T-cell (primary cell): ENCODE data around the gene ATP1A2. TPM values are rescaled to one million over a fixed set of nuclear protein-coding genes. Genes with fewer than 3 reads are reported as not detected.

Experiments
- ATAC-seq, 4 experiments: fragments of 200-7000 bp in 3 of 4; fragments of 150-1000 bp in 1 of 4; cut with Tn5 transposase; replicated peaks in 1 of 4; 1 replicate in 3 of 4; 2 replicates in 1 of 4; pipeline ENCODE4 v1.10.0; 2021; ENCODE audit warnings: moderate library complexity in 3 of 4, mild to moderate bottlenecking in 2 of 4, moderate number of reproducible peaks in 1 of 4
- CTCF ChIA-PET, 2 donors: fragments of 300-600 bp; sonication (Branson Sonifier 250); formaldehyde crosslinking; loops; one replicate each; lab custom pipeline; 2022; ENCODE audit warnings: antibody characterized with exemption in 2 of 2; lab: Charles Lee
- POLR2A ChIA-PET, 2 donors: fragments of 300-600 bp; sonication (Branson Sonifier 250); formaldehyde crosslinking; loops; one replicate each; lab custom pipeline; 2022; ENCODE audit warnings: antibody characterized with exemption in 2 of 2; lab: Charles Lee
- DNase-seq, 35 experiments: peaks; one replicate each; pipeline versions ENCODE4 v3.0.0 to v3.0.0-alpha.2; 2013 to 2023
- H3K27ac ChIP-seq: one replicate; pipeline ENCODE4 v1.5.1; 2013; ENCODE audit warnings: low read length
- H3K27me3 ChIP-seq, 2 experiments: replicated peaks in 1 of 2; 1 replicate in 1 of 2; 2 replicates in 1 of 2; pipeline versions ENCODE4 v1.6.1 to v1.7.0; 2013; ENCODE audit warnings: low read length in 1 of 2, mixed read lengths in 1 of 2; ENCODE audit not compliant: control insufficient read depth in 2 of 2, insufficient read depth in 2 of 2; ENCODE audit errors: extremely low read depth in 1 of 2
- H3K36me3 ChIP-seq, 2 donors: 1 replicate in 1 of 2; 2 replicates in 1 of 2; pipeline versions ENCODE4 v1.6.1 to v1.7.0; 2013; ENCODE audit warnings: low read length in 1 of 2; ENCODE audit not compliant: control insufficient read depth in 2 of 2, insufficient read depth in 1 of 2; ENCODE audit errors: extremely low read depth in 1 of 2
- H3K4me1 ChIP-seq, 2 experiments: 1 replicate in 1 of 2; 2 replicates in 1 of 2; pipeline versions ENCODE4 v1.6.1 to v1.7.0; 2013; ENCODE audit warnings: low read length in 2 of 2, mixed read lengths in 1 of 2; ENCODE audit not compliant: insufficient read depth in 2 of 2, control insufficient read depth in 1 of 2; ENCODE audit errors: extremely low read depth in 1 of 2
- H3K4me3 ChIP-seq, 2 donors: 1 replicate in 1 of 2; 2 replicates in 1 of 2; pipeline versions ENCODE4 v1.5.1 to v1.7.0; 2013; ENCODE audit warnings: mild to moderate bottlenecking in 2 of 2, low read length in 1 of 2, moderate library complexity in 1 of 2; ENCODE audit not compliant: control insufficient read depth in 1 of 2; ENCODE audit errors: extremely low read depth in 1 of 2
- H3K9me3 ChIP-seq: 2 replicates; pipeline ENCODE4 v1.7.0; 2013
- H3K27ac Mint-ChIP-seq, 2 donors: one replicate each; pipeline ENCODE4 v1.8.0; 2020 to 2021; ENCODE audit warnings: mild to moderate bottlenecking in 2 of 2, mixed read lengths in 2 of 2
- H3K27me3 Mint-ChIP-seq, 2 donors: one replicate each; pipeline ENCODE4 v1.8.0; 2021 to 2022; ENCODE audit warnings: mixed read lengths in 2 of 2
- H3K36me3 Mint-ChIP-seq: one replicate; pipeline ENCODE4 v1.8.0; 2021; ENCODE audit warnings: mixed read lengths
- H3K4me1 Mint-ChIP-seq, 3 donors: one replicate each; pipeline ENCODE4 v1.8.0; 2020 to 2022; ENCODE audit warnings: mixed read lengths in 3 of 3, mild to moderate bottlenecking in 1 of 3
- H3K4me3 Mint-ChIP-seq, 3 donors: one replicate each; pipeline ENCODE4 v1.8.0; 2020 to 2022; ENCODE audit warnings: mild to moderate bottlenecking in 3 of 3, mixed read lengths in 3 of 3, moderate library complexity in 3 of 3
- H3K9me3 Mint-ChIP-seq, 3 donors: one replicate each; pipeline ENCODE4 v1.8.0; 2020 to 2022; ENCODE audit warnings: mixed read lengths in 3 of 3
- WGBS: methylation state at CpG from one replicate; pipeline ENCODE4 v1.1.5; 2013; ENCODE audit warnings: missing lambda C conversion rate; ENCODE audit not compliant: insufficient coverage; 5-methylcytosine and 5-hydroxymethylcytosine counted together
- total RNA-seq, 35 experiments: library from RNA in 6 of 35; stranded (reverse) in 6 of 35; fragments of 120-200 nt in 1 of 35; gene quantifications; one replicate each; pipeline versions ENCODE4 v1.2.1 to v1.2.4 and lab custom pipeline; 2013 to 2026

ATP1A2 gene
- total RNA-seq, 5 donors from 2014 or later (not counting 1 experiment from before 2014, with no cell fraction given): 0.10 to 0.26 TPM; not detected in 3

DNA sequence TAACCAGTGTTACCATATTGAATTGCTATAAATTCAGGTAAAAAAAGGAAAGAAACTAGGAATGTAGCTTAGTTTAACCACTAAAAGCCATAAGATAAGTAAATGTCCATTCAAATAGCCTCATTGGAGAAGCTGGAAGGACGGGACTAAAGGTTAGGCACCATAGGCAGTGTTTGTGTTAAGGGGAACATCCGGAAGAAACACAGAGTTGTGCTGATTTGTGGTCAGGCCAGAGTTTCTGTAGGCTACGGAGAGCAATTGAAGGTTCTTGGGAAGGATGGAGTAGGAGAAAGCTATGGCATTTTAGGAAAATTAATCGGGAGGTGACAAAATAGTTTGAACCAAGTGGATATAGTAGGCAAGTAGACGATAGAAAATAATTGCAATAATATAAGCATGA, 44.3 kb upstream of the ATP1A2 start:
- peaks cover 2 to 41% of the 10 kb centered on the region in 2 experiments for H3K27me3 ChIP-seq
- DNase-seq (no peak), ATAC-seq (no peak)
- Mint-ChIP-seq H3K27me3 (peaks cover 23 to 62% of the 10 kb centered on the region in 2 donors), H3K9me3 (no peaks in the 10 kb centered on the region), H3K4me1 (peaks cover 11 to 17% (median 14%) of the 10 kb centered on the region in 3 donors), H3K4me3 (no peak overlapping the region), H3K36me3 (no peaks in the 10 kb centered on the region), H3K27ac (no peak overlapping the region)
- H3K9me3 ChIP-seq: no peaks in the 10 kb centered on the region
- 88% methylated on average over 5 of the region's 5 CpGs for WGBS
- H3K4me3 ChIP-seq: no peak overlapping the region
- POLR2A ChIA-PET: interaction anchor here in 1 of 2 donors (0.6 kb wide), 1 partner anchor 597 kb away, joined by 3 read pairs; no protein-coding TSS in a partner anchor
- peaks cover 3 to 14% of the 10 kb centered on the region in 2 experiments for H3K4me1 ChIP-seq
- H3K27ac ChIP-seq: no peak overlapping the region
- CTCF ChIA-PET: interaction anchor here in 1 of 2 donors (1.1 kb wide), 1 partner anchor 14 kb away, joined by 5 read pairs; no protein-coding TSS in a partner anchor
- H3K36me3 ChIP-seq: no peaks in the 10 kb centered on the region

DNA sequence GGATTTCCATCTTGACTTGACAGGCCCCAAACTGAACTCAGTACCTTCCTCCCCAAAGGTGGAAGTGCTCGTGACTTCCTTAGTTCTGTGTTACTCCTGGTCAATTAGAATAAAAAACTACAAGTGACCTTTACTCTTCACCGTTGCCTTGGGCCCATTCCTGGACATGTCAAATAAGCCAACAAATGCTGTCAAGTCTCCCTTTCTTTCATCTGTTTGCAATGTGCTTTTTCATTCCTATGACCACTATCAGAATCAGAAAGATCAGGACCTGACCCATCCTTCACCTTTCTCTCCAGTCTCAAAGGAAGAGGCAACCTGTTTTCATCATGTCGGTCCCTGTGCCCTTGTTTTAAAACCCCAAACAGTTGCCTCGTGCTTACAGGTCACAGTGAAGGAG, 40.7 kb upstream of the ATP1A2 start:
- ATAC-seq: no peak
- peak overlapping the region in 1 of 2 donors; percentile 6 for H3K27ac Mint-ChIP-seq
- H3K27ac ChIP-seq: no peak overlapping the region

DNA sequence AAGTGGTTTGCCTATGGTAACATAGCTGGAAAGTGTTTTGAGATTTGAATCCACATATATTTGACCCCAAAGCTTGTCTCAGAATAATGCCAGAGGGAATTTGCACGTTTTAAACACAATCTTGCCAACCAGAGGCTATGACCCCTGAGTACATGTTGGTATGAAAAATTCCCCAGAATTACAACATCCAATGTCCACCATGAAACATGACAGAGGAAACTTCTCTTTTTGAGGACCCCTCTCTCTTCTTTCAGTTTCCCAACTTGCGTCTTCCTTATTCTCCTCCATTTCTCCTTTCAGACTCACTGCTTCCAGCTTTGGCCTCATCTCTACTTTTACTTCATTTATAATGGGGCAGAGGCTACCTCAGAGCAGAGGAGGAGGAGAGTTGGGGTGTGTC, 39.7 kb upstream of the ATP1A2 start:
- DNase-seq: no peak
- H3K27me3 Mint-ChIP-seq: peaks cover 48 to 72% of the 10 kb centered on the region in 2 donors
- H3K4me1 Mint-ChIP-seq: peaks cover under 1 to 10% (median 3%) of the 10 kb centered on the region in 3 donors
- Histone ChIP-seq H3K36me3 (no peaks in the 10 kb centered on the region), H3K4me3 (no peak overlapping the region), H3K4me1 (peaks cover 1 to 5% of the 10 kb centered on the region in 2 experiments), H3K27me3 (peaks cover 12 to 28% of the 10 kb centered on the region in 2 experiments), H3K27ac (no peak overlapping the region), H3K9me3 (no peaks in the 10 kb centered on the region)
- ATAC-seq: no peak
- H3K9me3 Mint-ChIP-seq: no peaks in the 10 kb centered on the region
- H3K36me3 Mint-ChIP-seq: no peaks in the 10 kb centered on the region
- ChIA-PET POLR2A (no interaction called here), CTCF (interaction anchor here in 1 of 2 donors (1.1 kb wide), 1 partner anchor 12 kb away, joined by 4 read pairs; no protein-coding TSS in a partner anchor)
- WGBS: no CpG with 5 or more reads among the region's 2 CpGs
- no peak overlapping the region for H3K4me3 Mint-ChIP-seq
- no peak overlapping the region for H3K27ac Mint-ChIP-seq

More for the DNA sequence above, 40.7 kb upstream of the ATP1A2 start:
- Histone ChIP-seq H3K36me3 (no peaks in the 10 kb centered on the region), H3K9me3 (no peaks in the 10 kb centered on the region), H3K4me1 (peaks cover 3 to 14% of the 10 kb centered on the region in 2 experiments), H3K27me3 (peaks cover 6 to 34% of the 10 kb centered on the region in 2 experiments), H3K4me3 (no peak overlapping the region)
- POLR2A ChIA-PET: no interaction called here
- WGBS: 63% methylated on average over 3 of the region's 4 CpGs
- CTCF ChIA-PET: interaction anchor here in 1 of 2 donors (0.7 kb wide), 1 partner anchor 28 kb away, joined by 3 read pairs; no protein-coding TSS in a partner anchor
- Mint-ChIP-seq H3K4me3 (no peak overlapping the region), H3K9me3 (no peaks in the 10 kb centered on the region), H3K27me3 (peaks cover 45 to 69% of the 10 kb centered on the region in 2 donors), H3K4me1 (peaks cover 7 to 17% (median 10%) of the 10 kb centered on the region in 3 donors), H3K36me3 (no peaks in the 10 kb centered on the region)
- DNase-seq: no peak

DNA sequence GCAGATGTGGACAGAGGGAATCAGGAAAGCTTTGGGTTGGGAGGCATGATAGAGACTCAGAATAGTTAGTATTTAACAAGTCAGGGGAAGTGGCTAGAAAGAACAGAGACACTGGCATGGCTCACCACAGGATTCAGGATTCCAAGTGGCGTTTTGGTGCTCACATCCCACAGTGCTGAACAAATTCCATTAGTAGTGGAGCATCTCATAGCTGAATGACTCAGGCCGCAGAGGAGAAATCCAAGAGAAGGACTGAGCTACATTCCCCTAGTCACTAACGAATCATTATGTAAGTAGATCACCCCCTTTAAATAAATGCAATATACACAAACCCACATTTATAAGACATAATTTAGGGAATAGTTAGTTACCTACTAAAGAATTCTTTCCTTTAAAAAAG, 39.3 kb upstream of the ATP1A2 start:
- Histone ChIP-seq H3K4me1 (peaks cover 0 to 4% of the 10 kb centered on the region in 2 experiments), H3K27me3 (peaks cover 11 to 33% of the 10 kb centered on the region in 2 experiments), H3K9me3 (no peaks in the 10 kb centered on the region), H3K36me3 (no peaks in the 10 kb centered on the region), H3K27ac (no peak overlapping the region), H3K4me3 (no peak overlapping the region)
- Mint-ChIP-seq H3K27me3 (peaks cover 52 to 74% of the 10 kb centered on the region in 2 donors), H3K9me3 (no peaks in the 10 kb centered on the region), H3K4me1 (peaks cover 0 to 9% (median 2%) of the 10 kb centered on the region in 3 donors), H3K36me3 (no peaks in the 10 kb centered on the region), H3K27ac (no peak overlapping the region), H3K4me3 (no peak overlapping the region)
- ChIA-PET POLR2A (no interaction called here), CTCF (interaction anchor here (1.1 to 2.8 kb wide), 2 partner anchors 11 to 13 kb away, joined by 4 to 16 read pairs; no protein-coding TSS in a partner anchor)
- no peak for ATAC-seq
- WGBS: 71% methylated on average over 1 of the region's 3 CpGs
- DNase-seq: no peak

DNA sequence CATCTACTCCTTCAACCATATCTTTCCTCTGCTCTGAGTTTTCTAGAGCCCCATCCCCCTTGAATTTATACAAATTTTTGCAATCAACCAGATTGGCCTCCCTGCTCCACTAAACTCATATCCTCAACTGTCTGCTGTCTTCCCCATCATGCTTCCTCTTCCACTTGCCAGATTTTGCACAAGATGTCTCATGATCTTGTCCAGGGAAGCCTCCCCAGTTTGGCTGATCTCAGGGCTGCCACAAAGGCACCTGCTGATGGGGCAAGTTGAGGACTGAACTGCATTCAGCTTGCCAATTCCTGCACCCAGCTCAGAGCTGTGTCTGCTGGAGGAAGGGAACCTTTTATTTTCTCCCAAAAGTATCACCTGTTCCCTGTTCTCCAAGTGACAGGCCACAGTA, 38.1 kb upstream of the ATP1A2 start:
- Histone ChIP-seq H3K9me3 (no peaks in the 10 kb centered on the region), H3K4me3 (no peak overlapping the region), H3K36me3 (no peaks in the 10 kb centered on the region), H3K27ac (no peak overlapping the region), H3K27me3 (peaks cover 10 to 41% of the 10 kb centered on the region in 2 experiments), H3K4me1 (peaks cover 0 to 4% of the 10 kb centered on the region in 2 experiments)
- Mint-ChIP-seq H3K27ac (no peak overlapping the region), H3K4me1 (peaks cover 0 to 4% (median 0%) of the 10 kb centered on the region in 3 donors), H3K27me3 (peaks cover 48 to 75% of the 10 kb centered on the region in 2 donors), H3K36me3 (no peaks in the 10 kb centered on the region), H3K9me3 (no peaks in the 10 kb centered on the region), H3K4me3 (no peak overlapping the region)
- ATAC-seq: no peak
- DNase-seq: no peak
- POLR2A ChIA-PET: no interaction called here
- CTCF ChIA-PET: interaction anchor here (0.6 to 2.8 kb wide), 12 partner anchors 10 to 1148 kb away, joined by 3 to 19 read pairs (median 4); partner anchors contain the start of gene TOMM40L (in 1 of the 2)

DNA sequence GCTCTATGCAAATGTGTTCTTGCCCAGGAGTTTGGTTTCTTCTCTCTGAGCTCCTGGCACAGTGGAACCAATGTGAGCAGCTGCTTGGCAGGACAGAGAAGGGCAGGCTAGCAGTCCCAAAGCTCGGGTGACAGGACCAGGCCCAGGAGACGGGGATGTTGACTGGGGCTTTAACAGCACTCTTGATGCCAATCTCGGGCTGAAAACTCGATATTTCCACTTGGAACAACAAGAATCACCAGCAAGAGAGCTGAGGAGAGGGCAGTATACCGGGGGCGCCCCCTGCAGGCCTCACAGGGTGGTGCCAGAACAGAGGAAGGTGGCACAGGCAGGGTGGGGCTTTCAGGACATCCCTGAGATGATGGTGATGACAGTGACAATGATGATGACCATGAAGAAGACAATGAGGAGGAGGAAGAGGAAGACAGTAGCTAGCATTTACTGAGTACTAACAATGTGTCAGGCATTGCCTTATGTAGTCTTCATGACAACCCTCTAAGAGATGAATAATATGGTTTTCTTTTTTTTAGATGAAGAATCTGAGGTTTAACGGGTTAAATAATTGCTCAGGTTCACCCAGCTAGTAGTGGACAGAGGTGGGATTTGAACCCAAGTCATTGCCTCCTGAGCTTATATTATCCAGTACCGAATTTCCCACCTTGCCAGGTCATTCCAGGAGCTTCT, 36.9 kb upstream of the ATP1A2 start:
- Mint-ChIP-seq H3K9me3 (no peaks in the 10 kb centered on the region), H3K4me1 (peaks cover 0 to 4% (median 2%) of the 10 kb centered on the region in 3 donors), H3K4me3 (no peak overlapping the region), H3K36me3 (no peaks in the 10 kb centered on the region), H3K27ac (no peak overlapping the region), H3K27me3 (peaks cover 40 to 70% of the 10 kb centered on the region in 2 donors)
- peak in 29 of 35 experiments; percentile 28 to 69 (median 49) for DNase-seq
- H3K27ac ChIP-seq: no peak overlapping the region
- H3K9me3 ChIP-seq: no peaks in the 10 kb centered on the region
- CTCF ChIA-PET: interaction anchor here (0.6 to 2.8 kb wide), 14 partner anchors 8 to 950 kb away, joined by 3 to 19 read pairs (median 4); partner anchors contain the start of gene KCNJ10 (in 1 of the 2)
- peaks cover 0 to 8% of the 10 kb centered on the region in 2 experiments for H3K4me1 ChIP-seq
- peaks cover 15 to 50% of the 10 kb centered on the region in 2 experiments for H3K27me3 ChIP-seq
- no peaks in the 10 kb centered on the region for H3K36me3 ChIP-seq
- 3% methylated on average over 4 of the region's 8 CpGs for WGBS
- no peak overlapping the region for H3K4me3 ChIP-seq
- POLR2A ChIA-PET: interaction anchor here in 1 of 2 donors (0.5 kb wide), 1 partner anchor 1042 kb away, joined by 4 read pairs; no protein-coding TSS in a partner anchor
- peak; percentile 70 to 85 (median 81) for ATAC-seq
